Sigmoid colon (tissue), 4 donors: ENCODE results near the gene L3HYPDH.

Experiments
- POLR2AphosphoS5 ChIP-seq, 4 donors: sonication (generic); formaldehyde crosslinking; IDR thresholded peaks; one replicate each; pipeline ENCODE4 v1.6.1; 2017; ENCODE audit warnings: antibody characterized with exemption in 4 of 4
- TF ChIP-seq, protein P1 (sequence below), 4 experiments: fragments of 450-650 bp in 3 of 4; fragments of 200-600 bp in 1 of 4; IDR thresholded peaks; one replicate each; pipeline ENCODE4 v1.5.1; 2016 to 2019; ENCODE audit warnings: antibody characterized with exemption in 4 of 4, mild to moderate bottlenecking in 3 of 4, moderate library complexity in 2 of 4

GRCh38 chr14:59490756-59491155 is 6.5 kb upstream of the L3HYPDH start:
- no peak for TF ChIP-seq POLR2AphosphoS5 (IDR thresholded peaks at IDR 0.05)
- TF ChIP-seq, protein P1, sequence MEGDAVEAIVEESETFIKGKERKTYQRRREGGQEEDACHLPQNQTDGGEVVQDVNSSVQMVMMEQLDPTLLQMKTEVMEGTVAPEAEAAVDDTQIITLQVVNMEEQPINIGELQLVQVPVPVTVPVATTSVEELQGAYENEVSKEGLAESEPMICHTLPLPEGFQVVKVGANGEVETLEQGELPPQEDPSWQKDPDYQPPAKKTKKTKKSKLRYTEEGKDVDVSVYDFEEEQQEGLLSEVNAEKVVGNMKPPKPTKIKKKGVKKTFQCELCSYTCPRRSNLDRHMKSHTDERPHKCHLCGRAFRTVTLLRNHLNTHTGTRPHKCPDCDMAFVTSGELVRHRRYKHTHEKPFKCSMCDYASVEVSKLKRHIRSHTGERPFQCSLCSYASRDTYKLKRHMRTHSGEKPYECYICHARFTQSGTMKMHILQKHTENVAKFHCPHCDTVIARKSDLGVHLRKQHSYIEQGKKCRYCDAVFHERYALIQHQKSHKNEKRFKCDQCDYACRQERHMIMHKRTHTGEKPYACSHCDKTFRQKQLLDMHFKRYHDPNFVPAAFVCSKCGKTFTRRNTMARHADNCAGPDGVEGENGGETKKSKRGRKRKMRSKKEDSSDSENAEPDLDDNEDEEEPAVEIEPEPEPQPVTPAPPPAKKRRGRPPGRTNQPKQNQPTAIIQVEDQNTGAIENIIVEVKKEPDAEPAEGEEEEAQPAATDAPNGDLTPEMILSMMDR (IDR thresholded peaks at IDR 0.05), result no peak
